GM21526 (cell line): ENCODE data around the gene LGSN.
"Not testable (repeated sequence)": the region's sequence is repeated elsewhere in the genome, so short reads cannot be mapped to it uniquely, and the experiment has no call there.

Experiments
- ATAC-seq: cut with Tn5 transposase; IDR thresholded peaks from one replicate; pipeline ENCODE4 v1.9.1; 2021; ENCODE audit warnings: moderate library complexity; ENCODE audit not compliant: unreplicated experiment, low FRiP score

The LGSN gene

GRCh38 chr6:63307581-63308246 is 12.1 kb downstream of the LGSN start:
- ATAC-seq, result peak; percentile 91

- ATAC-seq, result no peak
These were observed 13.4 kb downstream of the LGSN start for GRCh38 chr6:63306420-63306819.

GRCh38 chr6:63305277-63305676 is 14.5 kb downstream of the LGSN start:
- ATAC-seq, result no peak

- ATAC-seq, result no peak
These were observed 16.3 kb downstream of the LGSN start for GRCh38 chr6:63303476-63303875.

GRCh38 chr6:63299667-63300066 is 20.1 kb downstream of the LGSN start:
- ATAC-seq, result no peak

- no peak for ATAC-seq
These were observed 24.1 kb downstream of the LGSN start for GRCh38 chr6:63295553-63296194.

- ATAC-seq, result no peak
These were observed 29.2 kb downstream of the LGSN start for GRCh38 chr6:63290492-63291058.

- no peak for ATAC-seq
These were observed 30.4 kb downstream of the LGSN start for GRCh38 chr6:63289269-63289872.

- ATAC-seq, result no peak
These were observed 39.1 kb downstream of the LGSN start for GRCh38 chr6:63280639-63281180.

- ATAC-seq, result no peak
These were observed 40.9 kb downstream of the LGSN start for GRCh38 chr6:63278916-63279315.

- ATAC-seq, result no peak
These were observed 43.8 kb downstream of the LGSN start for GRCh38 chr6:63275953-63276352.

- not testable (repeated sequence) for ATAC-seq
These were observed 44.9 kb downstream of the LGSN start for GRCh38 chr6:63274795-63275430.

- ATAC-seq, result no peak
These were observed 47.4 kb downstream of the LGSN start for GRCh38 chr6:63272397-63272796.

GRCh38 chr6:63269470-63269869 is 50.3 kb downstream of the LGSN start:
- ATAC-seq, result no peak

GRCh38 chr6:63268574-63268973 is 51.2 kb downstream of the LGSN start:
- peak; percentile 85 for ATAC-seq

GRCh38 chr6:63267828-63268227 is 52.0 kb downstream of the LGSN start:
- ATAC-seq, result no peak

- no peak for ATAC-seq
These were observed 52.7 kb downstream of the LGSN start for GRCh38 chr6:63267046-63267445.

GRCh38 chr6:63263444-63263843 is 56.3 kb downstream of the LGSN start:
- no peak for ATAC-seq

- ATAC-seq, result peak; percentile 77
These were observed 58.0 kb downstream of the LGSN start for GRCh38 chr6:63261820-63262219.

GRCh38 chr6:63259153-63259552 is 60.6 kb downstream of the LGSN start:
- ATAC-seq, result no peak
